ENCODE measurements around the gene CD53.
"Not testable (repeated sequence)": the region's sequence is repeated elsewhere in the genome, so short reads cannot be mapped to it uniquely, and the experiment has no call there.

Gene CD53

GRCh38 chr1:110914676-110915075 is 41.7 kb downstream of the CD53 start:
- no peak for FAIRE-seq
- no peak for DNase-seq (ENCODE audit: insufficient read length, low spot score)

- no peak for FAIRE-seq
Measured at GRCh38 chr1:110915804-110916203, 42.9 kb downstream of the CD53 start.

GRCh38 chr1:110916274-110916668 is 43.3 kb downstream of the CD53 start:
- no peak for DNase-seq (ENCODE audit: insufficient read length, low spot score)
- no peak for FAIRE-seq

More at GRCh38 chr1:110915804-110916203, 42.9 kb downstream of the CD53 start:
- no peak for DNase-seq (ENCODE audit: insufficient read length, low spot score)

GRCh38 chr1:110916669-110917306 is 43.8 kb downstream of the CD53 start:
- FAIRE-seq = no peak
- peak; percentile 6 for DNase-seq (ENCODE audit: insufficient read length, low spot score)

GRCh38 chr1:110918016-110918415 is 45.1 kb downstream of the CD53 start:
- DNase-seq (ENCODE audit: insufficient read length, low spot score) = no peak
- FAIRE-seq = no peak

- FAIRE-seq = no peak
- DNase-seq (ENCODE audit: insufficient read length, low spot score) = no peak
Measured at GRCh38 chr1:110921953-110922352, 49.0 kb downstream of the CD53 start.

GRCh38 chr1:110927484-110928075 is 54.6 kb downstream of the CD53 start:
- FAIRE-seq = no peak
- no peak for DNase-seq (ENCODE audit: insufficient read length, low spot score)

- DNase-seq (ENCODE audit: insufficient read length, low spot score) (no peak), FAIRE-seq (no peak)
Measured at GRCh38 chr1:110928191-110928590, 55.2 kb downstream of the CD53 start.

- DNase-seq (ENCODE audit: insufficient read length, low spot score) = no peak
- FAIRE-seq = no peak
Measured at GRCh38 chr1:110928904-110929303, 56.0 kb downstream of the CD53 start.

GRCh38 chr1:110931097-110931496 is 58.1 kb downstream of the CD53 start:
- DNase-seq (ENCODE audit: insufficient read length, low spot score); FAIRE-seq: not testable (repeated sequence)

- FAIRE-seq (no peak), DNase-seq (ENCODE audit: insufficient read length, low spot score) (no peak)
Measured at GRCh38 chr1:110936567-110936966, 63.6 kb downstream of the CD53 start.

- DNase-seq (ENCODE audit: insufficient read length, low spot score) (no peak), FAIRE-seq (no peak)
Measured at GRCh38 chr1:110944806-110945205, 71.9 kb downstream of the CD53 start.

GRCh38 chr1:110945626-110946025 is 72.7 kb downstream of the CD53 start:
- FAIRE-seq (no peak), DNase-seq (ENCODE audit: insufficient read length, low spot score) (no peak)

- FAIRE-seq (no peak), DNase-seq (ENCODE audit: insufficient read length, low spot score) (no peak)
Measured at GRCh38 chr1:110948038-110948810, 75.3 kb downstream of the CD53 start.
